Loucy (cell line): ENCODE results near the gene NSMCE1.

Source experiments
- CTCF ChIP-seq: fragments of 200-600 bp; sonication (generic); conservative IDR thresholded peaks from 2 replicates; pipeline ENCODE4 v1.5.1; 2014; ENCODE audit warnings: mild to moderate bottlenecking, antibody characterized with exemption, low read length
- EZH2phosphoT487 ChIP-seq: fragments of 200-600 bp; IDR thresholded peaks from 2 replicates; pipeline ENCODE4 v1.6.1; 2018; ENCODE audit warnings: antibody characterized with exemption, mild to moderate bottlenecking, moderate library complexity, borderline replicate concordance

GRCh38 chr16:27243725-27244362 is 24.7 kb downstream of the NSMCE1 start:
- TF ChIP-seq CTCF (no peak), EZH2phosphoT487 (no peak)
